Measurements from ENCODE around the gene HMCN1.

The HMCN1 gene

GRCh38 chr1:185912504-185912903 lies 178.3 kb downstream of the HMCN1 start:
- Mint-ChIP-seq H3K9me3 (no peaks in the 10 kb centered on the region), H3K36me3 (ENCODE audit: low read depth) (no peaks in the 10 kb centered on the region), H3K4me3 (no peak overlapping the region), H3K4me1 (no peaks in the 10 kb centered on the region), H3K27ac (no peak overlapping the region), H3K27me3 (peaks cover 1% of the 10 kb centered on the region)
- ATAC-seq, result no peak
- DNase-seq, result no peak

GRCh38 chr1:185914089-185914488 lies 179.9 kb downstream of the HMCN1 start:
- peaks cover 1% of the 10 kb centered on the region for H3K27me3 Mint-ChIP-seq
- H3K36me3 Mint-ChIP-seq (ENCODE audit: low read depth), result no peaks in the 10 kb centered on the region
- no peak overlapping the region for H3K4me3 Mint-ChIP-seq
- DNase-seq (no peak), ATAC-seq (no peak)
- no peaks in the 10 kb centered on the region for H3K9me3 Mint-ChIP-seq
- no peaks in the 10 kb centered on the region for H3K4me1 Mint-ChIP-seq
- H3K27ac Mint-ChIP-seq, result no peak overlapping the region

GRCh38 chr1:185916861-185917260 lies 182.7 kb downstream of the HMCN1 start:
- H3K27me3 Mint-ChIP-seq, result peaks cover 1% of the 10 kb centered on the region
- DNase-seq (no peak), ATAC-seq (no peak)
- H3K27ac Mint-ChIP-seq, result no peak overlapping the region
- H3K4me3 Mint-ChIP-seq, result no peak overlapping the region
- H3K9me3 Mint-ChIP-seq, result no peaks in the 10 kb centered on the region
- no peaks in the 10 kb centered on the region for H3K4me1 Mint-ChIP-seq
- H3K36me3 Mint-ChIP-seq (ENCODE audit: low read depth), result no peaks in the 10 kb centered on the region

- Mint-ChIP-seq H3K9me3 (no peaks in the 10 kb centered on the region), H3K4me3 (no peak overlapping the region), H3K27me3 (peaks cover 1% of the 10 kb centered on the region), H3K36me3 (ENCODE audit: low read depth) (no peaks in the 10 kb centered on the region), H3K4me1 (no peaks in the 10 kb centered on the region), H3K27ac (no peak overlapping the region)
- no peak for DNase-seq
- no peak for ATAC-seq
Measured at GRCh38 chr1:185917646-185918045, 183.5 kb downstream of the HMCN1 start.

GRCh38 chr1:185920602-185921001 lies 186.4 kb downstream of the HMCN1 start:
- Mint-ChIP-seq H3K4me1 (no peaks in the 10 kb centered on the region), H3K9me3 (no peaks in the 10 kb centered on the region), H3K36me3 (ENCODE audit: low read depth) (no peaks in the 10 kb centered on the region), H3K27me3 (no peaks in the 10 kb centered on the region), H3K27ac (no peak overlapping the region), H3K4me3 (no peak overlapping the region)
- ATAC-seq (no peak), DNase-seq (no peak)

- H3K27me3 Mint-ChIP-seq, result no peaks in the 10 kb centered on the region
- DNase-seq, result no peak
- no peaks in the 10 kb centered on the region for H3K4me1 Mint-ChIP-seq
- ATAC-seq, result no peak
- no peak overlapping the region for H3K27ac Mint-ChIP-seq
- no peaks in the 10 kb centered on the region for H3K9me3 Mint-ChIP-seq
- no peak overlapping the region for H3K4me3 Mint-ChIP-seq
- H3K36me3 Mint-ChIP-seq (ENCODE audit: low read depth), result no peaks in the 10 kb centered on the region
Measured at GRCh38 chr1:185921636-185922035, 187.4 kb downstream of the HMCN1 start.

GRCh38 chr1:185926588-185926987 lies 192.4 kb downstream of the HMCN1 start:
- no peak for ATAC-seq
- H3K4me3 Mint-ChIP-seq, result no peak overlapping the region
- H3K36me3 Mint-ChIP-seq (ENCODE audit: low read depth), result no peaks in the 10 kb centered on the region
- no peaks in the 10 kb centered on the region for H3K4me1 Mint-ChIP-seq
- no peak for DNase-seq
- H3K27ac Mint-ChIP-seq, result no peak overlapping the region
- H3K9me3 Mint-ChIP-seq, result no peaks in the 10 kb centered on the region
- no peaks in the 10 kb centered on the region for H3K27me3 Mint-ChIP-seq

GRCh38 chr1:185929776-185930175 lies 195.6 kb downstream of the HMCN1 start:
- Mint-ChIP-seq H3K36me3 (ENCODE audit: low read depth) (no peaks in the 10 kb centered on the region), H3K9me3 (no peaks in the 10 kb centered on the region), H3K27me3 (peaks cover 2% of the 10 kb centered on the region), H3K27ac (no peak overlapping the region), H3K4me3 (no peak overlapping the region), H3K4me1 (no peaks in the 10 kb centered on the region)
- ATAC-seq (no peak), DNase-seq (no peak)

- peaks cover 2% of the 10 kb centered on the region for H3K27me3 Mint-ChIP-seq
- no peak for DNase-seq
- no peaks in the 10 kb centered on the region for H3K9me3 Mint-ChIP-seq
- H3K27ac Mint-ChIP-seq, result no peak overlapping the region
- H3K36me3 Mint-ChIP-seq (ENCODE audit: low read depth), result no peaks in the 10 kb centered on the region
- ATAC-seq, result no peak
- H3K4me3 Mint-ChIP-seq, result no peak overlapping the region
- H3K4me1 Mint-ChIP-seq, result no peaks in the 10 kb centered on the region
Measured at GRCh38 chr1:185931438-185931837, 197.2 kb downstream of the HMCN1 start.

- Mint-ChIP-seq H3K36me3 (ENCODE audit: low read depth) (no peaks in the 10 kb centered on the region), H3K9me3 (no peaks in the 10 kb centered on the region), H3K27ac (no peak overlapping the region), H3K4me3 (no peak overlapping the region), H3K4me1 (no peaks in the 10 kb centered on the region), H3K27me3 (peaks cover 4% of the 10 kb centered on the region)
- ATAC-seq (no peak), DNase-seq (no peak)
Measured at GRCh38 chr1:185933580-185933979, 199.4 kb downstream of the HMCN1 start.

GRCh38 chr1:185934476-185935189 lies 200.4 kb downstream of the HMCN1 start:
- ATAC-seq, result no peak
- no peaks in the 10 kb centered on the region for H3K9me3 Mint-ChIP-seq
- no peaks in the 10 kb centered on the region for H3K36me3 Mint-ChIP-seq (ENCODE audit: low read depth)
- DNase-seq, result no peak
- H3K4me3 Mint-ChIP-seq, result no peak overlapping the region
- H3K4me1 Mint-ChIP-seq, result no peaks in the 10 kb centered on the region
- H3K27me3 Mint-ChIP-seq, result peaks cover 4% of the 10 kb centered on the region
- no peak overlapping the region for H3K27ac Mint-ChIP-seq

- no peak for ATAC-seq
- H3K27ac Mint-ChIP-seq, result no peak overlapping the region
Measured at GRCh38 chr1:185935360-185935759, 201.2 kb downstream of the HMCN1 start.

GRCh38 chr1:185936641-185937040 lies 202.4 kb downstream of the HMCN1 start:
- DNase-seq (no peak), ATAC-seq (no peak)
- Mint-ChIP-seq H3K27me3 (peaks cover 4% of the 10 kb centered on the region), H3K9me3 (no peaks in the 10 kb centered on the region), H3K4me1 (no peaks in the 10 kb centered on the region), H3K4me3 (no peak overlapping the region), H3K27ac (no peak overlapping the region), H3K36me3 (ENCODE audit: low read depth) (no peaks in the 10 kb centered on the region)

More at GRCh38 chr1:185935360-185935759, 201.2 kb downstream of the HMCN1 start:
- Mint-ChIP-seq H3K4me1 (no peaks in the 10 kb centered on the region), H3K36me3 (ENCODE audit: low read depth) (no peaks in the 10 kb centered on the region), H3K9me3 (no peaks in the 10 kb centered on the region), H3K27me3 (peaks cover 4% of the 10 kb centered on the region), H3K4me3 (no peak overlapping the region)
- no peak for DNase-seq

GRCh38 chr1:185938396-185938795 lies 204.2 kb downstream of the HMCN1 start:
- H3K9me3 Mint-ChIP-seq, result no peaks in the 10 kb centered on the region
- ATAC-seq (no peak), DNase-seq (no peak)
- no peak overlapping the region for H3K27ac Mint-ChIP-seq
- no peaks in the 10 kb centered on the region for H3K4me1 Mint-ChIP-seq
- H3K4me3 Mint-ChIP-seq, result no peak overlapping the region
- no peaks in the 10 kb centered on the region for H3K36me3 Mint-ChIP-seq (ENCODE audit: low read depth)
- peaks cover 2% of the 10 kb centered on the region for H3K27me3 Mint-ChIP-seq

GRCh38 chr1:185939142-185939541 lies 205.0 kb downstream of the HMCN1 start:
- Mint-ChIP-seq H3K27ac (no peak overlapping the region), H3K27me3 (peaks cover 2% of the 10 kb centered on the region), H3K9me3 (no peaks in the 10 kb centered on the region), H3K4me3 (no peak overlapping the region), H3K36me3 (ENCODE audit: low read depth) (no peaks in the 10 kb centered on the region), H3K4me1 (no peaks in the 10 kb centered on the region)
- ATAC-seq, result no peak
- DNase-seq, result no peak

- H3K27me3 Mint-ChIP-seq, result no peaks in the 10 kb centered on the region
- DNase-seq (no peak), ATAC-seq (no peak)
- H3K4me3 Mint-ChIP-seq, result no peak overlapping the region
- H3K4me1 Mint-ChIP-seq, result no peaks in the 10 kb centered on the region
- H3K27ac Mint-ChIP-seq, result no peak overlapping the region
- H3K9me3 Mint-ChIP-seq, result no peaks in the 10 kb centered on the region
- no peaks in the 10 kb centered on the region for H3K36me3 Mint-ChIP-seq (ENCODE audit: low read depth)
Measured at GRCh38 chr1:185942961-185943360, 208.8 kb downstream of the HMCN1 start.
